Right renal cortex interstitium (tissue), 3 donors: ENCODE measurements around the gene MYOCOS. TPM values are rescaled to one million over a fixed set of nuclear protein-coding genes. Genes with fewer than 3 reads are reported as not detected.
"Not testable (repeated sequence)": the region's sequence is repeated elsewhere in the genome, so short reads cannot be mapped to it uniquely, and the experiment has no call there.

Experiments
- DNase-seq, 3 donors: peaks; one replicate each; pipeline ENCODE4 v3.0.0-alpha.2; 2013; ENCODE audit warnings: low read depth in 3 of 3, low spot score in 2 of 3
- polyA plus RNA-seq, 3 donors: library from polyadenylated mRNA; unstranded; fragments of 120-200 nt; gene quantifications; one replicate each; pipeline ENCODE4 v1.2.1, GENCODE V29; 2013; ENCODE audit not compliant: insufficient read length in 3 of 3

The MYOCOS gene
- under 1 TPM; 0.24 to 0.69 (median 0.55) TPM for polyA plus RNA-seq

- no peak for DNase-seq
These were observed at the start of gene MYOCOS for GRCh38 chr1:171622152-171622462. Gene MYOCOS (plus strand): TSS chr1:171622243. CDS start chr1:171623884, 1,641 bp downstream.

- DNase-seq: no peak
These were observed 45.9 kb upstream of the MYOCOS start for GRCh38 chr1:171576144-171576543.

- DNase-seq: no peak
These were observed 40.8 kb upstream of the MYOCOS start for GRCh38 chr1:171581226-171581625.

- DNase-seq: no peak
These were observed 40.3 kb upstream of the MYOCOS start for GRCh38 chr1:171581766-171582165.

- no peak for DNase-seq
These were observed 39.5 kb upstream of the MYOCOS start for GRCh38 chr1:171582589-171582988.

GRCh38 chr1:171583591-171584201 is 38.3 kb upstream of the MYOCOS start:
- no peak for DNase-seq

GRCh38 chr1:171585715-171586114 is 36.3 kb upstream of the MYOCOS start:
- no peak for DNase-seq

GRCh38 chr1:171588230-171588629 is 33.8 kb upstream of the MYOCOS start:
- DNase-seq: no peak

- no peak for DNase-seq
These were observed 32.0 kb upstream of the MYOCOS start for GRCh38 chr1:171590022-171590421.

GRCh38 chr1:171595324-171595723 is 26.7 kb upstream of the MYOCOS start:
- DNase-seq: no peak

GRCh38 chr1:171596119-171596518 is 25.9 kb upstream of the MYOCOS start:
- DNase-seq: no peak

- no peak for DNase-seq
These were observed 25.3 kb upstream of the MYOCOS start for GRCh38 chr1:171596705-171597104.

- DNase-seq: no peak
These were observed 24.8 kb upstream of the MYOCOS start for GRCh38 chr1:171597203-171597602.

- DNase-seq: not testable (repeated sequence)
These were observed 21.7 kb upstream of the MYOCOS start for GRCh38 chr1:171600310-171600709.

- DNase-seq: no peak
These were observed 21.2 kb upstream of the MYOCOS start for GRCh38 chr1:171600862-171601261.

- not testable (repeated sequence) for DNase-seq
These were observed 19.0 kb upstream of the MYOCOS start for GRCh38 chr1:171603042-171603441.

- DNase-seq: no peak
These were observed 15.6 kb upstream of the MYOCOS start for GRCh38 chr1:171606402-171606941.

- no peak for DNase-seq
These were observed 11.7 kb upstream of the MYOCOS start for GRCh38 chr1:171610385-171610784.

GRCh38 chr1:171611306-171611705 is 10.7 kb upstream of the MYOCOS start:
- DNase-seq: no peak

- DNase-seq: no peak
These were observed 8.8 kb upstream of the MYOCOS start for GRCh38 chr1:171613282-171613681.

GRCh38 chr1:171615122-171615906 is 6.7 kb upstream of the MYOCOS start:
- not testable (repeated sequence) for DNase-seq

GRCh38 chr1:171616586-171616985 is 5.5 kb upstream of the MYOCOS start:
- DNase-seq: no peak
